Lung microvascular endothelial cell (primary cell): ENCODE data around the gene C2CD3. TPM values are rescaled to one million over a fixed set of nuclear protein-coding genes. Genes with fewer than 3 reads are reported as not detected.
"Not testable (repeated sequence)": the region's sequence is repeated elsewhere in the genome, so short reads cannot be mapped to it uniquely, and the experiment has no call there.

Experiments
- DNase-seq, 2 donors: peaks; one replicate each; pipeline versions ENCODE4 v3.0.0 to v3.0.0-alpha.2; 2010; ENCODE audit warnings: low read depth in 2 of 2
- total RNA-seq: library from RNA; depleted of rRNA; stranded (reverse); fragments of >200 nt; gene quantifications from 2 replicates; pipeline ENCODE4 v1.2.1, GENCODE V29; 2014

Gene C2CD3
- total RNA-seq, 1 donor from 2014 or later = 10.7 TPM

- no peak for DNase-seq
These were observed 49.0 kb downstream of the C2CD3 start for GRCh38 chr11:74121804-74122203.

- DNase-seq = not testable (repeated sequence)
These were observed 50.4 kb downstream of the C2CD3 start for GRCh38 chr11:74120260-74121035.

- DNase-seq = no peak
These were observed 54.1 kb downstream of the C2CD3 start for GRCh38 chr11:74116719-74117118.

- DNase-seq = no peak
These were observed 57.9 kb downstream of the C2CD3 start for GRCh38 chr11:74112877-74113276.

- DNase-seq = no peak
These were observed 64.7 kb downstream of the C2CD3 start for GRCh38 chr11:74106124-74106523.

GRCh38 chr11:74102321-74102720 is 68.5 kb downstream of the C2CD3 start:
- peak in 1 of 2 donors; percentile 12 for DNase-seq

- no peak for DNase-seq
These were observed 70.1 kb downstream of the C2CD3 start for GRCh38 chr11:74100735-74101134.

- DNase-seq = no peak
These were observed 70.6 kb downstream of the C2CD3 start for GRCh38 chr11:74100231-74100630.

- no peak for DNase-seq
These were observed 73.0 kb downstream of the C2CD3 start for GRCh38 chr11:74097686-74098237.

- DNase-seq = no peak
These were observed 76.4 kb downstream of the C2CD3 start for GRCh38 chr11:74094393-74094792.

- DNase-seq = no peak
These were observed 78.4 kb downstream of the C2CD3 start for GRCh38 chr11:74092425-74092824.

GRCh38 chr11:74091549-74091948 is 79.3 kb downstream of the C2CD3 start:
- DNase-seq = no peak

GRCh38 chr11:74090701-74091100 is 80.1 kb downstream of the C2CD3 start:
- DNase-seq = peak in 1 of 2 donors; percentile 10

GRCh38 chr11:74086242-74086884 is 84.4 kb downstream of the C2CD3 start:
- DNase-seq = no peak

GRCh38 chr11:74085542-74085892 is 85.3 kb downstream of the C2CD3 start:
- DNase-seq = peak in 1 of 2 donors; percentile 9

GRCh38 chr11:74084796-74085541 is 85.8 kb downstream of the C2CD3 start:
- DNase-seq = no peak

- not testable (repeated sequence) for DNase-seq
These were observed 86.9 kb downstream of the C2CD3 start for GRCh38 chr11:74083927-74084326.

- DNase-seq = no peak
These were observed 89.4 kb downstream of the C2CD3 start for GRCh38 chr11:74081428-74081827.

GRCh38 chr11:74077193-74077592 is 93.6 kb downstream of the C2CD3 start:
- DNase-seq = no peak

GRCh38 chr11:74072721-74073120 is 98.1 kb downstream of the C2CD3 start:
- DNase-seq = no peak

- no peak for DNase-seq
These were observed 98.5 kb downstream of the C2CD3 start for GRCh38 chr11:74072286-74072685.
